HEK293 (cell line): ENCODE data around the gene CLCF1.

Source experiments
- CTCF ChIP-seq: fragments of 450-650 bp; formaldehyde crosslinking; IDR thresholded peaks from 2 replicates; pipeline ENCODE4 v1.5.1; 2016; ENCODE audit warnings: missing biosample characterization, missing genetic modification characterization
- KLF9 ChIP-seq: fragments of 450-650 bp; formaldehyde crosslinking; IDR thresholded peaks from 2 replicates; pipeline ENCODE4 v1.5.1; 2016; ENCODE audit warnings: missing biosample characterization, missing genetic modification characterization, low read depth
- MZF1 ChIP-seq: fragments of 450-650 bp; formaldehyde crosslinking; IDR thresholded peaks from 2 replicates; pipeline ENCODE4 v1.5.1; 2017; ENCODE audit warnings: missing biosample characterization, missing genetic modification characterization, borderline replicate concordance
- ZFP3 ChIP-seq: fragments of 450-650 bp; formaldehyde crosslinking; IDR thresholded peaks from 2 replicates; pipeline ENCODE4 v1.5.1; 2016; ENCODE audit warnings: low read depth, missing biosample characterization, missing genetic modification characterization
- ZNF169 ChIP-seq: fragments of 450-650 bp; formaldehyde crosslinking; IDR thresholded peaks from 2 replicates; pipeline ENCODE4 v1.5.1; 2016; ENCODE audit warnings: missing biosample characterization, missing genetic modification characterization
- ZNF2 ChIP-seq: fragments of 450-650 bp; formaldehyde crosslinking; IDR thresholded peaks from 2 replicates; pipeline ENCODE4 v1.5.1; 2016; ENCODE audit warnings: missing biosample characterization, missing genetic modification characterization
- ZNF266 ChIP-seq: fragments of 450-650 bp; formaldehyde crosslinking; IDR thresholded peaks from 2 replicates; pipeline ENCODE4 v1.5.1; 2016; ENCODE audit warnings: missing biosample characterization, missing genetic modification characterization, low read depth
- ZNF513 ChIP-seq: fragments of 450-650 bp; IDR thresholded peaks from 2 replicates; pipeline ENCODE4 v1.5.1; 2018; ENCODE audit warnings: missing biosample characterization, missing genetic modification characterization
- ZNF692 ChIP-seq: fragments of 450-650 bp; formaldehyde crosslinking; IDR thresholded peaks from 2 replicates; pipeline ENCODE4 v1.5.1; 2016; ENCODE audit warnings: missing biosample characterization, missing genetic modification characterization
- ZNF701 ChIP-seq: fragments of 450-650 bp; formaldehyde crosslinking; IDR thresholded peaks from 2 replicates; pipeline ENCODE4 v1.5.1; 2016; ENCODE audit warnings: missing biosample characterization, missing genetic modification characterization
- ZSCAN30 ChIP-seq: fragments of 450-650 bp; IDR thresholded peaks from 2 replicates; pipeline ENCODE4 v1.5.1; 2018; ENCODE audit warnings: missing biosample characterization, mild to moderate bottlenecking, missing genetic modification characterization, moderate library complexity

- TF ChIP-seq CTCF (tag by site-specific recombination), result no peak
- TF ChIP-seq MZF1 (tag by site-specific recombination), result no peak
- TF ChIP-seq ZNF701 (tag by site-specific recombination), result no peak
- no peak for TF ChIP-seq ZNF169 (tag by site-specific recombination)
- TF ChIP-seq ZSCAN30 (tag by site-specific recombination), result no peak
- no peak for TF ChIP-seq ZNF513 (tag by site-specific recombination)
- TF ChIP-seq ZFP3 (tag by site-specific recombination), result no peak
- no peak for TF ChIP-seq ZNF692 (tag by site-specific recombination)
- TF ChIP-seq ZNF266 (tag by site-specific recombination), result no peak
- TF ChIP-seq KLF9, result no peak
- no peak for TF ChIP-seq ZNF2
Measured at GRCh38 chr11:67320011-67320410, 53.4 kb downstream of the CLCF1 start.
